KMS-11 (cell line): ENCODE data around the gene KCNQ1.

Experiments used
- H2AFZ ChIP-seq: fragments of 200-600 bp; sonication (generic); 2 replicates; pipeline ENCODE4 v1.6.1; 2016; ENCODE audit warnings: antibody characterized with exemption, mixed run types, low read depth
- H3K27ac ChIP-seq: fragments of 200-600 bp; sonication (generic); 2 replicates; pipeline ENCODE4 v1.6.1; 2016; ENCODE audit warnings: mild to moderate bottlenecking, mixed run types
- H3K27me3 ChIP-seq: fragments of 200-600 bp; sonication (generic); 2 replicates; pipeline ENCODE4 v1.6.1; 2017; ENCODE audit warnings: mild to moderate bottlenecking, low read depth, mixed run types, moderate library complexity; ENCODE audit not compliant: insufficient read depth
- H3K36me3 ChIP-seq: fragments of 200-600 bp; sonication (generic); 2 replicates; pipeline ENCODE4 v1.6.1; 2017; ENCODE audit warnings: mild to moderate bottlenecking, mixed run types; ENCODE audit not compliant: insufficient read depth
- H3K4me1 ChIP-seq: fragments of 200-600 bp; sonication (generic); 2 replicates; pipeline ENCODE4 v1.6.1; 2016; ENCODE audit warnings: mild to moderate bottlenecking, low read depth, mixed run types; ENCODE audit not compliant: poor library complexity, severe bottlenecking
- H3K4me2 ChIP-seq: fragments of 200-600 bp; sonication (generic); 2 replicates; pipeline ENCODE4 v1.7.0; 2016; ENCODE audit warnings: mild to moderate bottlenecking, mixed run types
- H3K4me3 ChIP-seq: fragments of 200-600 bp; sonication (generic); IDR thresholded peaks from 2 replicates; pipeline ENCODE4 v1.6.1; 2017; ENCODE audit warnings: low read depth, low read length, mixed read lengths; ENCODE audit not compliant: insufficient read depth
- H3K79me2 ChIP-seq: fragments of 200-600 bp; sonication (generic); 2 replicates; pipeline ENCODE4 v1.6.1; 2016; ENCODE audit warnings: low read depth, mixed run types; ENCODE audit not compliant: insufficient read depth
- H3K9ac ChIP-seq: fragments of 200-600 bp; sonication (generic); 2 replicates; pipeline ENCODE4 v1.6.1; 2016; ENCODE audit warnings: mild to moderate bottlenecking, mixed run types
- H4K20me1 ChIP-seq: fragments of 200-600 bp; sonication (generic); 2 replicates; pipeline ENCODE4 v1.6.1; 2016; ENCODE audit warnings: mild to moderate bottlenecking, mixed run types; ENCODE audit not compliant: insufficient read depth
- CTCF ChIP-seq: fragments of 200-600 bp; sonication (generic); conservative IDR thresholded peaks from 2 replicates; pipeline ENCODE4 v1.6.1; 2017; ENCODE audit warnings: low read depth, mild to moderate bottlenecking, antibody characterized with exemption, low read length, moderate library complexity, mixed read lengths

KCNQ1 gene

GRCh38 chr11:2471804-2472096 lies 26.9 kb downstream of the KCNQ1 start:
- no peak for TF ChIP-seq CTCF
- Histone ChIP-seq H3K27me3 (no peaks in the 10 kb centered on the region), H3K4me1 (peaks cover 16% of the 10 kb centered on the region), H3K27ac (no peak overlapping the region), H2AFZ (no peak overlapping the region), H3K36me3 (no peaks in the 10 kb centered on the region), H3K4me2 (no peak overlapping the region), H3K79me2 (peaks cover 6% of the 10 kb centered on the region; the same call in 1 of the 2 replicates), H3K4me3 (no peak overlapping the region), H4K20me1 (no peaks in the 10 kb centered on the region), H3K9ac (no peak overlapping the region)

- no peak overlapping the region for H2AFZ ChIP-seq
- peaks cover 7% of the 10 kb centered on the region for H3K4me1 ChIP-seq
- no peak overlapping the region for H3K4me3 ChIP-seq
- no peaks in the 10 kb centered on the region for H3K36me3 ChIP-seq
- no peaks in the 10 kb centered on the region for H3K27me3 ChIP-seq
- no peaks in the 10 kb centered on the region for H3K79me2 ChIP-seq
- no peak overlapping the region for H3K9ac ChIP-seq
- no peak overlapping the region for H3K27ac ChIP-seq
- H4K20me1 ChIP-seq: no peaks in the 10 kb centered on the region
- H3K4me2 ChIP-seq: no peak overlapping the region
- TF ChIP-seq CTCF: no peak
Measured at GRCh38 chr11:2472428-2473186, 27.8 kb downstream of the KCNQ1 start.

DNA sequence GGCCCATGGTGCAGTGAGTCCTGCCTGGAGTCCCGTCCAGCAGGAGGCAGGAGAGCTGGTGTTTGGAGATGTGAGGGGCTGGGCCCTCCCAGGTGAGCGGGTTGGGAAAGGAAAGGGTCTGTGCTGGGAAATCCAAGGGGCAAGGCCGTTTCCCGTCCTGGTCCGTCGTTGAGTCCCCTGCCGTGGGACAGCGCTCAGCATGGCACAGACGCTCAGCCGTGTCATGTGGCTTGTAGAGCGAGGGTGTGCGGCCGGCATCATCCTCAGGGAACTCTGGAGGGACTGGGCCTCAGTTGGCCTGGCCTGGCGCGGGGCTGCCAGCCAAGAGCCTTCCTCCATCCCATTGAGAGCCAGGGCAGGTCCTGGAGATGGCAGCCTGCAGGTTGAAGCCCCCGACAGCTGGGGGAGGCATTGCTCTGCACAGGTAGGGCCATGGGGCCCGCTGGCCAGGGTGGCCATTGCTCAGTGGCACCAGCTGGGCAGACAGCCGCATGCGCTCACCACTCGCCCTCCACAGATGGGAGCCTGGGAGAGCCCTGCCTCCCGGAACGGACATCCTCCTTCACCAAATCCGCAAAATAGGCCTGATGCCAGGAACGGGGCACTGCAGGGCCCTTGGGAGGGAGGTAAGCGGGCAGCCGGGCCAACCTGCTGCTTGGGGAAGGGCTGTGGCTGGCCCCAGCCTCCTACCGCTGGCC lies 28.7 kb downstream of the KCNQ1 start:
- Histone ChIP-seq H3K9ac (no peak overlapping the region), H2AFZ (no peak overlapping the region), H3K27ac (no peak overlapping the region), H3K79me2 (no peaks in the 10 kb centered on the region), H3K4me3 (no peak overlapping the region), H3K36me3 (no peaks in the 10 kb centered on the region), H3K27me3 (no peaks in the 10 kb centered on the region), H3K4me2 (no peak overlapping the region), H4K20me1 (no peaks in the 10 kb centered on the region), H3K4me1 (no peaks in the 10 kb centered on the region)
- no peak for TF ChIP-seq CTCF

DNA sequence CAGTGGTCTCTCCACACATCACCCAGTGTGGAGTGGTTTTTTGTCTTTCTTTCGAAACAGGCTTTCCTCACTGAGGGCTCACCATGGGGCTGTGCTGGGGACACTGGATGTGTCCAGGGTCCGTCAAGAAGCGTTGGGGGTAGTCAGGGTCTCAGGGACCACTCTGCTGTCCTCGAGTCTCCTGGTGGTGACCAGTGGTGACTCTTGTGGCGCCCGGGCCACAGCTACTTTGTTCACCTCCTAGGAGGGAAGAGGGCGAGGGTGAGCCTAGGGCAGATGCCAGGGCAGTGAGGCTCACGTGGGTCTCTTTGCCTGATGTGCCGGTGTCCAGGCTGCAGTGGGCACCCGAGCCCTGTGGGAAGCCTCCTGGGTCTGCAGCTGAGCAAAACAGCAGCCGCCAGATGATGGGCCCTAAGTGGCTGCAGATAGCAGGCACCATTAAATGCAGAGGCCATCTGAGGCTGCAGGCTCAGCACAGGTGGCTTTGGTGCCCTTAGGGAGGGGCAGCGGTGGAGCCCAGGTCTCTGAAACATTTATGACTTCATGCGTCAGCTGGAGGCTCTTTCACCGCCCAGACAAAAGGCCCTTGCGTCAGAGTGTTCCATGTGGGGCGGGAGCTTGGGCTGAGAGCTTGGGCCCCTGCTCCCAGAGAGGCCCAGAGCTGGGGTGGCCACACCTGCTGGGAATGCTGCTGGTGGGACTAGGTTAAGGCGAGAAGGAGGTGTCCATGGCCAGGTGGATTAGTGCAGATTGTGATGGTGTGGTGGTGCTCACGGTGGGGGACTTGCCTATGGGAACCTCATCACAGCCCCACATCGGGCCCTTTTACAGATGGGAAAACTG lies 29.5 kb downstream of the KCNQ1 start:
- H3K4me2 ChIP-seq: no peak overlapping the region
- H3K36me3 ChIP-seq: no peaks in the 10 kb centered on the region
- no peaks in the 10 kb centered on the region for H3K4me1 ChIP-seq
- H3K4me3 ChIP-seq: no peak overlapping the region
- no peaks in the 10 kb centered on the region for H3K79me2 ChIP-seq
- no peak overlapping the region for H3K9ac ChIP-seq
- no peak overlapping the region for H2AFZ ChIP-seq
- no peak for TF ChIP-seq CTCF
- H3K27ac ChIP-seq: no peak overlapping the region
- no peaks in the 10 kb centered on the region for H3K27me3 ChIP-seq
- H4K20me1 ChIP-seq: no peaks in the 10 kb centered on the region
